ENCODE results near the gene ARID2. TPM values are rescaled to one million over a fixed set of nuclear protein-coding genes. Genes with fewer than 3 reads are reported as not detected.

The ARID2 gene
- total RNA-seq, 1 donor from 2014 or later, result 21.1 TPM

- Histone ChIP-seq H3K27me3 (ENCODE audit: control insufficient read depth, insufficient read depth, low read length) (no peaks in the 10 kb centered on the region), H3K36me3 (ENCODE audit: control insufficient read depth, insufficient read depth, low read length) (no peaks in the 10 kb centered on the region), H3K4me3 (ENCODE audit: low read depth, low read length) (no peak overlapping the region)
- no peak for DNase-seq (ENCODE audit: low read depth)
- TF ChIP-seq CTCF (IDR thresholded peaks at IDR 0.05; ENCODE audit: insufficient read depth, low read length, poor library complexity, severe bottlenecking), result no peak
Measured at GRCh38 chr12:45898094-45898493, 168.6 kb downstream of the ARID2 start.

GRCh38 chr12:45907955-45908354, 178.4 kb downstream of the ARID2 start:
- Histone ChIP-seq H3K36me3 (ENCODE audit: control insufficient read depth, insufficient read depth, low read length) (no peaks in the 10 kb centered on the region), H3K4me3 (ENCODE audit: low read depth, low read length) (no peak overlapping the region), H3K27me3 (ENCODE audit: control insufficient read depth, insufficient read depth, low read length) (no peaks in the 10 kb centered on the region)
- TF ChIP-seq CTCF (IDR thresholded peaks at IDR 0.05; ENCODE audit: insufficient read depth, low read length, poor library complexity, severe bottlenecking), result no peak
- no peak for DNase-seq (ENCODE audit: low read depth)

GRCh38 chr12:45909041-45909713, 179.7 kb downstream of the ARID2 start:
- no peak for DNase-seq (ENCODE audit: low read depth)
- Histone ChIP-seq H3K36me3 (ENCODE audit: control insufficient read depth, insufficient read depth, low read length) (no peaks in the 10 kb centered on the region), H3K27me3 (ENCODE audit: control insufficient read depth, insufficient read depth, low read length) (no peaks in the 10 kb centered on the region), H3K4me3 (ENCODE audit: low read depth, low read length) (no peak overlapping the region)
- no peak for TF ChIP-seq CTCF (IDR thresholded peaks at IDR 0.05; ENCODE audit: insufficient read depth, low read length, poor library complexity, severe bottlenecking)

- Histone ChIP-seq H3K4me3 (ENCODE audit: low read depth, low read length) (no peak overlapping the region), H3K36me3 (ENCODE audit: control insufficient read depth, insufficient read depth, low read length) (no peaks in the 10 kb centered on the region), H3K27me3 (ENCODE audit: control insufficient read depth, insufficient read depth, low read length) (no peaks in the 10 kb centered on the region)
- no peak for TF ChIP-seq CTCF (IDR thresholded peaks at IDR 0.05; ENCODE audit: insufficient read depth, low read length, poor library complexity, severe bottlenecking)
- no peak for DNase-seq (ENCODE audit: low read depth)
Measured at GRCh38 chr12:45912774-45913173, 183.3 kb downstream of the ARID2 start.

GRCh38 chr12:45913631-45914030, 184.1 kb downstream of the ARID2 start:
- Histone ChIP-seq H3K36me3 (ENCODE audit: control insufficient read depth, insufficient read depth, low read length) (no peaks in the 10 kb centered on the region), H3K4me3 (ENCODE audit: low read depth, low read length) (no peak overlapping the region), H3K27me3 (ENCODE audit: control insufficient read depth, insufficient read depth, low read length) (no peaks in the 10 kb centered on the region)
- no peak for TF ChIP-seq CTCF (IDR thresholded peaks at IDR 0.05; ENCODE audit: insufficient read depth, low read length, poor library complexity, severe bottlenecking)
- no peak for DNase-seq (ENCODE audit: low read depth)

GRCh38 chr12:45914090-45914489, 184.6 kb downstream of the ARID2 start:
- Histone ChIP-seq H3K36me3 (ENCODE audit: control insufficient read depth, insufficient read depth, low read length) (no peaks in the 10 kb centered on the region), H3K27me3 (ENCODE audit: control insufficient read depth, insufficient read depth, low read length) (no peaks in the 10 kb centered on the region), H3K4me3 (ENCODE audit: low read depth, low read length) (no peak overlapping the region)
- TF ChIP-seq CTCF (IDR thresholded peaks at IDR 0.05; ENCODE audit: insufficient read depth, low read length, poor library complexity, severe bottlenecking), result no peak
- peak; percentile 34 for DNase-seq (ENCODE audit: low read depth)

Measured in kidney epithelial cell (primary cell).